ENCODE measurements around the gene ABCC4. TPM values are rescaled to one million over a fixed set of nuclear protein-coding genes. Genes with fewer than 3 reads are reported as not detected.

The ABCC4 gene
- total and polyA plus RNA-seq, 2 of the 13 experiments (the other 11 are each of a cell fraction or from before 2014, with no cell fraction given) = 4.2 to 11.3 TPM

DNA sequence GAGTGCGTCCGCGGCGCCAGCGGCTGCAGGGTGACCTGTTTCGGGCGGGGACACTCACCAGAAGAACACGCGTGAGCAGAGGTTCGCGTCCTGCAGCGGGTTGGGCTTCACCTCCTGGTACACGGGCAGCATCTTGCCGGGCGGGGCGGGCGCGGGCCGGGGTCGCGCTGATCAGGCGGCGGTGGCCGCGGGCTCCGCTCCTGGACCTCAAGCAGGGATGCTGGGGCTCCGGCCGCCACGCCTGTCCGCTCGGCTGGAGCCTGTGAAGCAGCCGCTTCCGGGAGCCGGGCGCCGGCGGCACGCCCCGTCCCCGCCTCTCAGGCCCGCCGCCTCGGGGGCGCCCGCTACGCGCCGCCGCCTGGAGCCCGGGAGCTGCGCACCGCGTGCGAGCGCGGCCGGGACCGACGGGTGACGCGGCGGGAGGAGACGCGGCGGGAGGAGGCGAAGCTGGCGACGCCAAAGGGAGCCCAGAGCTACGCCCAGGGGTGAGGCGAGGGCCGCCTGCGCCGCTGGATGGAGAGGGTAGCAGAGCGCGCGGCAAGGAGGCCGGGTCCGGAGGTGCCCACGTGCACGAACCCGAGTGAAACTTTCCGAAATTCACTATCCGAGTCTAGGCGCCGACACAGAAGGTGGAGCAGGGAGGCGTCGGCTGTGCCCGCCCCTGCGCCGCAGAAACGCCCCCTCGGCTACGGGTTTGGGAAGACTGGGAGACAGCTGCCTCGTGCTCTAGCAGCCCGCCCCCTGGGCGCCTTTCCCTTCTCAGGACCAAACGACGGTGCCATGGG, at the start of gene ABCC4 (continued):
- TF ChIP-seq, protein P1, sequence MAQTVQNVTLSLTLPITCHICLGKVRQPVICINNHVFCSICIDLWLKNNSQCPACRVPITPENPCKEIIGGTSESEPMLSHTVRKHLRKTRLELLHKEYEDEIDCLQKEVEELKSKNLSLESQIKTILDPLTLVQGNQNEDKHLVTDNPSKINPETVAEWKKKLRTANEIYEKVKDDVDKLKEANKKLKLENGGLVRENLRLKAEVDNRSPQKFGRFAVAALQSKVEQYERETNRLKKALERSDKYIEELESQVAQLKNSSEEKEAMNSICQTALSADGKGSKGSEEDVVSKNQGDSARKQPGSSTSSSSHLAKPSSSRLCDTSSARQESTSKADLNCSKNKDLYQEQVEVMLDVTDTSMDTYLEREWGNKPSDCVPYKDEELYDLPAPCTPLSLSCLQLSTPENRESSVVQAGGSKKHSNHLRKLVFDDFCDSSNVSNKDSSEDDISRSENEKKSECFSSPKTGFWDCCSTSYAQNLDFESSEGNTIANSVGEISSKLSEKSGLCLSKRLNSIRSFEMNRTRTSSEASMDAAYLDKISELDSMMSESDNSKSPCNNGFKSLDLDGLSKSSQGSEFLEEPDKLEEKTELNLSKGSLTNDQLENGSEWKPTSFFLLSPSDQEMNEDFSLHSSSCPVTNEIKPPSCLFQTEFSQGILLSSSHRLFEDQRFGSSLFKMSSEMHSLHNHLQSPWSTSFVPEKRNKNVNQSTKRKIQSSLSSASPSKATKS (CRISPR knock-in tag; IDR thresholded peaks at IDR 0.05) = no peak
- TF ChIP-seq BRD4 (CRISPR knock-in tag; IDR thresholded peaks at IDR 0.05) (no peak), ZNF652 (CRISPR knock-in tag; IDR thresholded peaks at IDR 0.05; ENCODE audit: borderline replicate concordance, low read depth) (no peak), KDM2A (CRISPR knock-in tag; IDR thresholded peaks at IDR 0.05; ENCODE audit: borderline replicate concordance, low read depth) (0 out of 2 replicates have a peak, but pooled peaks have one; percentile 34), ZNF841 (CRISPR knock-in tag; IDR thresholded peaks at IDR 0.05; ENCODE audit: borderline replicate concordance) (peak; percentile 93; the same call in 1 of the 2 replicates), MBNL3 (CRISPR knock-in tag; conservative IDR thresholded peaks at IDR 0.05) (no peak), SMAD1 (CRISPR knock-in tag; IDR thresholded peaks at IDR 0.05; ENCODE audit: borderline replicate concordance, low read depth) (no peak), RFX5 (IDR thresholded peaks at IDR 0.05; ENCODE audit: low read depth, low read length) (no peak)
- TF ChIP-seq, protein P2, sequence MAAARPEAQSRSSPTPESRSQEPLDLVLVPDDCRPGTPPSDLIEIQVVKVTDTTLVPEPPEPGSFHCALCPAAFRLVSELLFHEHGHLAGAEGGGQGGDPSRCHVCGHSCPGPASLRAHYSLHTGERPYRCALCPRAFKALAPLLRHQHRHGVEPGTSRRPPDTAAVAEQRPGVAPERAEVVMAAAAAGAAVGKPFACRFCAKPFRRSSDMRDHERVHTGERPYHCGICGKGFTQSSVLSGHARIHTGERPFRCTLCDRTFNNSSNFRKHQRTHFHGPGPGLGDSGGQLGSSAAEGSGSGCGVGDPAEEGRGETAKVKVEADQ (CRISPR knock-in tag; IDR thresholded peaks at IDR 0.05; ENCODE audit: borderline replicate concordance) = no peak
- TF ChIP-seq, protein P3, sequence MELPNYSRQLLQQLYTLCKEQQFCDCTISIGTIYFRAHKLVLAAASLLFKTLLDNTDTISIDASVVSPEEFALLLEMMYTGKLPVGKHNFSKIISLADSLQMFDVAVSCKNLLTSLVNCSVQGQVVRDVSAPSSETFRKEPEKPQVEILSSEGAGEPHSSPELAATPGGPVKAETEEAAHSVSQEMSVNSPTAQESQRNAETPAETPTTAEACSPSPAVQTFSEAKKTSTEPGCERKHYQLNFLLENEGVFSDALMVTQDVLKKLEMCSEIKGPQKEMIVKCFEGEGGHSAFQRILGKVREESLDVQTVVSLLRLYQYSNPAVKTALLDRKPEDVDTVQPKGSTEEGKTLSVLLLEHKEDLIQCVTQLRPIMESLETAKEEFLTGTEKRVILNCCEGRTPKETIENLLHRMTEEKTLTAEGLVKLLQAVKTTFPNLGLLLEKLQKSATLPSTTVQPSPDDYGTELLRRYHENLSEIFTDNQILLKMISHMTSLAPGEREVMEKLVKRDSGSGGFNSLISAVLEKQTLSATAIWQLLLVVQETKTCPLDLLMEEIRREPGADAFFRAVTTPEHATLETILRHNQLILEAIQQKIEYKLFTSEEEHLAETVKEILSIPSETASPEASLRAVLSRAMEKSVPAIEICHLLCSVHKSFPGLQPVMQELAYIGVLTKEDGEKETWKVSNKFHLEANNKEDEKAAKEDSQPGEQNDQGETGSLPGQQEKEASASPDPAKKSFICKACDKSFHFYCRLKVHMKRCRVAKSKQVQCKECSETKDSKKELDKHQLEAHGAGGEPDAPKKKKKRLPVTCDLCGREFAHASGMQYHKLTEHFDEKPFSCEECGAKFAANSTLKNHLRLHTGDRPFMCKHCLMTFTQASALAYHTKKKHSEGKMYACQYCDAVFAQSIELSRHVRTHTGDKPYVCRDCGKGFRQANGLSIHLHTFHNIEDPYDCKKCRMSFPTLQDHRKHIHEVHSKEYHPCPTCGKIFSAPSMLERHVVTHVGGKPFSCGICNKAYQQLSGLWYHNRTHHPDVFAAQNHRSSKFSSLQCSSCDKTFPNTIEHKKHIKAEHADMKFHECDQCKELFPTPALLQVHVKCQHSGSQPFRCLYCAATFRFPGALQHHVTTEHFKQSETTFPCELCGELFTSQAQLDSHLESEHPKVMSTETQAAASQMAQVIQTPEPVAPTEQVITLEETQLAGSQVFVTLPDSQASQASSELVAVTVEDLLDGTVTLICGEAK (IDR thresholded peaks at IDR 0.05) = no peak
- TF ChIP-seq, protein P3 (CRISPR knock-in tag; IDR thresholded peaks at IDR 0.05) = 0 out of 2 replicates have a peak, but pooled peaks have one; percentile 60
- TF ChIP-seq, protein P4, sequence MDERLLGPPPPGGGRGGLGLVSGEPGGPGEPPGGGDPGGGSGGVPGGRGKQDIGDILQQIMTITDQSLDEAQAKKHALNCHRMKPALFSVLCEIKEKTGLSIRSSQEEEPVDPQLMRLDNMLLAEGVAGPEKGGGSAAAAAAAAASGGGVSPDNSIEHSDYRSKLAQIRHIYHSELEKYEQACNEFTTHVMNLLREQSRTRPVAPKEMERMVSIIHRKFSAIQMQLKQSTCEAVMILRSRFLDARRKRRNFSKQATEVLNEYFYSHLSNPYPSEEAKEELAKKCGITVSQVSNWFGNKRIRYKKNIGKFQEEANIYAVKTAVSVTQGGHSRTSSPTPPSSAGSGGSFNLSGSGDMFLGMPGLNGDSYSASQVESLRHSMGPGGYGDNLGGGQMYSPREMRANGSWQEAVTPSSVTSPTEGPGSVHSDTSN (CRISPR knock-in tag; IDR thresholded peaks at IDR 0.05) = no peak
- TF ChIP-seq, protein P5, sequence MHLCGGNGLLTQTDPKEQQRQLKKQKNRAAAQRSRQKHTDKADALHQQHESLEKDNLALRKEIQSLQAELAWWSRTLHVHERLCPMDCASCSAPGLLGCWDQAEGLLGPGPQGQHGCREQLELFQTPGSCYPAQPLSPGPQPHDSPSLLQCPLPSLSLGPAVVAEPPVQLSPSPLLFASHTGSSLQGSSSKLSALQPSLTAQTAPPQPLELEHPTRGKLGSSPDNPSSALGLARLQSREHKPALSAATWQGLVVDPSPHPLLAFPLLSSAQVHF (CRISPR knock-in tag; IDR thresholded peaks at IDR 0.05) = peak; percentile 86; the same call in 1 of the 2 replicates

Measured in HepG2 (cell line).